Cardiac ventricle fibroblast (primary cell): Measurements from ENCODE around the gene ACAP2. TPM values are rescaled to one million over a fixed set of nuclear protein-coding genes. Genes with fewer than 3 reads are reported as not detected.

Experiments used
- total RNA-seq: library from RNA; depleted of rRNA; stranded (reverse); fragments of >200 nt; gene quantifications from 2 replicates; pipeline ENCODE4 v1.2.3, GENCODE V29; 2015

Gene ACAP2, protein sequence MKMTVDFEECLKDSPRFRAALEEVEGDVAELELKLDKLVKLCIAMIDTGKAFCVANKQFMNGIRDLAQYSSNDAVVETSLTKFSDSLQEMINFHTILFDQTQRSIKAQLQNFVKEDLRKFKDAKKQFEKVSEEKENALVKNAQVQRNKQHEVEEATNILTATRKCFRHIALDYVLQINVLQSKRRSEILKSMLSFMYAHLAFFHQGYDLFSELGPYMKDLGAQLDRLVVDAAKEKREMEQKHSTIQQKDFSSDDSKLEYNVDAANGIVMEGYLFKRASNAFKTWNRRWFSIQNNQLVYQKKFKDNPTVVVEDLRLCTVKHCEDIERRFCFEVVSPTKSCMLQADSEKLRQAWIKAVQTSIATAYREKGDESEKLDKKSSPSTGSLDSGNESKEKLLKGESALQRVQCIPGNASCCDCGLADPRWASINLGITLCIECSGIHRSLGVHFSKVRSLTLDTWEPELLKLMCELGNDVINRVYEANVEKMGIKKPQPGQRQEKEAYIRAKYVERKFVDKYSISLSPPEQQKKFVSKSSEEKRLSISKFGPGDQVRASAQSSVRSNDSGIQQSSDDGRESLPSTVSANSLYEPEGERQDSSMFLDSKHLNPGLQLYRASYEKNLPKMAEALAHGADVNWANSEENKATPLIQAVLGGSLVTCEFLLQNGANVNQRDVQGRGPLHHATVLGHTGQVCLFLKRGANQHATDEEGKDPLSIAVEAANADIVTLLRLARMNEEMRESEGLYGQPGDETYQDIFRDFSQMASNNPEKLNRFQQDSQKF
- 34.4 and 37.7 TPM in 2 replicates for total RNA-seq

GRCh38 chr3:195442573-195443390, at the start of gene ACAP2:
ACAP2 (minus strand) TSS chr3:195443020; CDS start chr3:195442847, 173 bp downstream.

DNA sequence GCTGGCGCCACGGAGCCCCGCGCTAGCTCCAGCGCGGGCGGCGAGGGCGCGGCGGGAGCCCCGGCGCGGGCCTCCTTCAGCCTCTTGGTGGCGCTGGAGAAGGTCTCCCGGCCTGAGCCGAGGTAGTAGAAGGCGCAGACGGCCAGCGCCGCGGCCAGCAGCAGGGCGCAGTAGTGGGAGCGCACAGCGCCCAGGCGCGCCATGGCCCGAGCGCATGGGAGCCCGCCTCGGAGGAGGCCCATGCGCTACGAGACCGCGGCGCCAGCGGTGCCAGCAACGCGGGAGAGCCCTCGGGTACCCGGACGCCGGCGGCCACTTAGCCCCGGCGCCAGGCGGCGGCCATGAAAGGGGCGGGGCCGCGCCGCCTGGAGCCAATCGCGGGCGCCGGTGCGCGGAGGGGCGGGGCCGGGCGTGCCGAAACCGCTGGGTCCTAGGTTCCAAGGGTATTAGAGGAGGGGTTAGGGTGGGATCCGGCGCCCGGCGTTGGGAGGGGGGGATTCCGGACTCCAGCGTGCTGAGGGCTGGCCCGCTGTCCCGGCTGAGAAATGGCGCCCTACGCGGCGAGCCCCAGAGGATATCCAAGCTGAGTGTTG, 171.9 kb downstream of the ACAP2 start, which contains the start of gene XXYLT1:
XXYLT1 (minus strand) TSS at position 343 of the 593 bp plus-strand sequence; CDS start at position 242, 101 bp downstream.

Other genes starting within 250 kb of the ACAP2 start
- 19.5 and 25.8 TPM in 2 replicates for gene XXYLT1, start 171.9 kb downstream of the ACAP2 start, total RNA-seq
- gene PPP1R2, start 100.3 kb upstream of the ACAP2 start, total RNA-seq, result 27.2 and 32.3 TPM in 2 replicates
- gene APOD, start 140.9 kb upstream of the ACAP2 start, total RNA-seq, result 67.7 and 93.3 TPM in 2 replicates